Measurements from ENCODE around the gene PARVG. TPM values are rescaled to one million over a fixed set of nuclear protein-coding genes. Genes with fewer than 3 reads are reported as not detected.
"Not testable (repeated sequence)": the region's sequence is repeated elsewhere in the genome, so short reads cannot be mapped to it uniquely, and the experiment has no call there.

PARVG gene
- total RNA-seq, 2 donors from 2014 or later = 3.6 to 8.4 TPM

DNA sequence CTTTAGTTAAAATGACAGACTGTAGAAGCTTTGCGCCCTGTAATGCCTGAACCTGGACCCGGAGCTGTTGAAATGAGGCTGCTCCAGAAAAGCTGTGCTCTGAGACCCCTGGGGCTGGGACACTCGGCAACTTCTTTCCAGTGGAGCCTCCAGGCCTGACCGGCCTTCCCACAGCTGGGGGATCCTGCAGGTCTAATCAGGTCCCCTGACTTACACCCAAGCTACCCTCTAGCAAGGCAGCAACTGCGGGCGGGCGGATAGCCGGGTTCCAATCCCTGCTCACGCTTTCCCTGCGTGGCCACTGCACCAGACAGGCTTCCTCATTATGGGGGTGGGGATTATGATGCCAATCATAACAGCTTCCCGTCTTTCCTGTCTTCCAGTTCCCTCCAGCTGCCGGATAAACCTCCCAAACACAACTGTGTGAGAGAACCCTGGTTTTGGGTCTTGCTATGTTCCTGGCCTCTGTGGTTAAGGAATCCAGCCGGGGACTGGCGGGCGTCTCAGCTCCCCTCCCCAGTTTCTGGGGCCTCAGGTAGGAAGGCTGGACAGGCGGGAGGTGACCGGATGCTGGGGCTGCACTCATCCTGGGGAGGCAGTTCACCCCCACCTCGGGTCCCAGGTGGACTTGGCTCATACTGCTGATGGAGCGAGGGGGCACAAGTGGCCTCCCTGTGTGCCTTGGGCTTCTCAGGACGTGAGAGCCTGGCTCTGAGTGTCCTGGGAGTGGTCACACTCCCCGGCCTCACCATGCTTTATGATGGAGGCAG is 38.6 kb downstream of the PARVG start:
- DNase-seq (no peak), ATAC-seq (no peak)

DNA sequence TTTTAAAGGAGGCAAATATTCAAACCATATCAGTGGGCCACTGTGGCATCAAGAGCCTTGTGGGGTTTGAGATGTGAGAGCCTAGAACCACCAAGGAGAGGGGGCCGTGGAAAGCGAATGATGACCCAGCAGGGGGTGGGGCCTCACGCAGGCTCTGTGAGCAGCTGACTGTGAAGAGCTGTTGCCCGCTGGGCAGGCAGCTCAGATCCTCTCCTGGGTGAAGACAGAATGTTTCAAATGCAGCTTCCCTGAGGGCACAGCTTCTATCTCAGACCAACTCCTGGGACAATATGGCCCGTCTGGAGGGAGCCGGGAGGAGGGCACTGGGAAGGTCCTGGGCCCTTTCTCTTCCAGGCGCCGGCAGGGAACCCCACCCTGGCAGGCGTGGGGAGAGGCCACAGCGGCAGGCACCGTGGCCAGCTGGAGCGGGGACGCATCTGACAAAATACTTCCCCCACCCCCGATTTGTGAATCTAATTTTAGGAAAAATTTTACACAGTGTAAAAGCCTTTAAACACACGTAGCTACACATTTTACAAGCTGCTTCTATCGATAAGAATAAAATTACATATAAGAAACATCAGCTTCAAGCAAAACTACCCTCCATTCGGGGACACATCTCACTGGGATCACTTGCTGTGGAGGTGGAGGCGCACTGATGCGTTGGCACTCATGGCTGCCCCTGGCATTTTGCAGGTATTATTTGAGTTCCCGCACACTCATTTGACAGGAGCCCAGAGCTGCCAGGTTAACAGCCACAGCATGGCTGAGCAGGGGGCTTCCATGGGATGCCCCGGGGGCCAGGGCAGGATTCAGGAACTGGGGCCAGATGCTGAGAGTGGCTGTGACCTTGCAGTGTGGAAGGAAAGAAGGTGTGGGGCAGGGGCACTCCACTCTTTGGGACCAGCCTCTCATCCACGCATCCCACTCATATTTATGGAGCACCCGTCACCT is 40.3 kb downstream of the PARVG start:
- intact Hi-C loops (cut with DNase I, micrococcal nuclease) = no loop called here
- ATAC-seq (no peak), DNase-seq (no peak)

More for the DNA sequence above, 38.6 kb downstream of the PARVG start:
- intact Hi-C loops (cut with DNase I, micrococcal nuclease) = no loop called here

DNA sequence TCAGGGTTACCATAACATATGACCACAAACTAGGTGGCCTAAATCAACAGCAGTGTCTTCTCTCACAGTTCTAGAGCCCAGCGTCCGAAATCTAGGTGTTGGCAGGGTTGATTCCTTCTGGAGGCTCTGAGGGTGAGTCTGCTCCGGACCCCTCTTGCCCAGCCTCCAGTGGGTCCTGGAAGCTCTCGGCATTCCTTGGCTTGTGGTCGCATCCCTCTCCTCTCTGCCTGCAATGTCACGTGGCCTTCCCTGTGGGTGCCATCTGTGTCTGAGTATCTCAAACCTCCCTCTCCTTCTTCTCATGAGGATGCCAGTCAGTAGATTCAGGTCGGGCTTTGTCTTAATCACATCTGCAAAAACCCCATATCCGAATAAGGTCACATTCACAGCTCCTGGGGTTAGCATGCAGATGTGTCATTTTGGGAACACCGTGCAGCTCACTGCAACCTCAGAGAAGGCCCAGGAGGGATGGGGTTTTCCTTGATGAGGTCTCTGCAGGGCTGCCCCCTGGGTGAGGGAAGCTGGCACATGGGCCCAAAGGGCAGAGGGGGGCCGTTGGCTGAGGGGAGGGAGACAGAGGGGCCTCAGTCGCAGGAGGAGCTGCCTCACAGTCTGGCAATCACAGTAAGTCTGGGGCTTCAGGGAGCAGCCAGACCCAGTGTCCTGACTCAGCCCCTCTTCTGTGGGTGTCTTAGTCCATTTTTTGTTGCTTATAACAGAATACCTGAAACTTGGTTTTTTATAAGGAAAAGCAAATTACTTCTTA is 41.2 kb downstream of the PARVG start:
- intact Hi-C loops (cut with DNase I, micrococcal nuclease) = no loop called here
- DNase-seq (no peak), ATAC-seq (no peak)

DNA sequence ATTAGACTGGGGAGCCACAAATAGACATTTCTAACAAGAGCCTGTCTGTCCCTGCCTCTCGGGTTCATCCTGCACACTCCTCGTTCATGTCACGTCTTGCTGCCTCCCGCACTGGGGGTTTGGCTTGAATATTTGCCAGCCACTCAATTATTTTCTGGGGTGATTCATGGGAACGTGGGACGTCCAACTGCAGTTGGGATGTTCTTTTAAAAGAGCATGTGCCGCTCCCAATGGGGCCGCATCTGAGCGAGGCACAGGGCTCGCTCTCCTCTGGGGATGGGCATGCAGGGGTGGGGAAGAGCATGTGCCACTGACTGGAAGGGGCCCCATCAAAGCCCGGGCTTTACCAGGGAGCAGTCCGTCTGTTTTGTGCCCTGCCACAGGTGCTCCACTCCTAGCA is 43.4 kb downstream of the PARVG start:
- ATAC-seq = no peak
- no peak for DNase-seq

DNA sequence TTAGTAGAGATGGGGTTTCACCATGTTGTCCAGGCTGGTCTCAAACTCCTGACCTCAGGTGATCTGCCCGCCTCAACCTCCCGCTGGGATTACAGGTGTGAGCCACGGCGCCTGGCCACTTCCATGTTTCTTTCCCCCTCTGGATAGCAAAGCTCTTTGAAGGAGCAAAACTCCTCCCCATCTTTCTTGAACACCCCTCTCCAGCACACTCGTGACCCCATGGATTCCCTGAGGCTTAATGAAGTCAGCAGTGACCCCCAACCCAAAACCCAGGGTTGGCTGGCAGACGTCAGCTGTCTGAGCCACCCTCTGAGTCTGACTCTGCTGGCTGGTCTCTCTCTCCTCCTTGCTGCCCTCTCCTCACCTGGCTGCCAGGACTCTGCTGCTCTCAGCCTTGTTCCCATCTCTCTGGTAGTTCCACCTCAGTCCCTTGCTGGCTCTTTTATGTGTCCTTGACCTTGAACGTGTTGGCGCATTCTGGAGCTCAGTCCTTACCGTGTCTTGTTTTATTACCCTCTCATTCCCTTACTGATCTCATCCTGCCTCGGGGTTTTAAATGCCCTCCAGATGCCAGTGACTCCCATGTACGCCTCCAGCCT is 44.5 kb downstream of the PARVG start:
- ATAC-seq (no peak), DNase-seq (no peak)
- intact Hi-C loops (cut with DNase I, micrococcal nuclease) = no loop called here

More for the DNA sequence above, 43.4 kb downstream of the PARVG start:
- intact Hi-C loops (cut with DNase I, micrococcal nuclease) = no loop called here

DNA sequence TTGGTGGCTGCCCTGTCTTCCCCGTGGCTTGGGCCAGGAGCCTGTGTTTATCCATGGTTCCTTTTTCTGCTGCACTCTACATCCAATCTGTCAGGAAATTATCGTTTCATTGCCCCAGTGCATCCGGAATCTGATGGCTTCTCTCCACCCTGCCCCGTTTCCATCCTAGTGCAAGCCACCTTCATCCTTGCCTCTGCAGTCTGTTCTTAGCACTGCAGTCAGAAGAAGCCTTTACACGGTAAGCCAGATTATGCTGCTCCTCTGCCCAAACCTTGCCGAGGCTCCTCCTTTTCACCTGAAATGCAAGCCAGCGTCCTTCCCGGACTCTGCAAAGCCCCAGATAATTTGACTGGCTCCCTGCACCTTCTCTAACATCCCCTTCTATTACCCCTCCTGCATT is 45.1 kb downstream of the PARVG start:
- DNase-seq (no peak), ATAC-seq (no peak)
- intact Hi-C loops (cut with DNase I, micrococcal nuclease) = no loop called here

DNA sequence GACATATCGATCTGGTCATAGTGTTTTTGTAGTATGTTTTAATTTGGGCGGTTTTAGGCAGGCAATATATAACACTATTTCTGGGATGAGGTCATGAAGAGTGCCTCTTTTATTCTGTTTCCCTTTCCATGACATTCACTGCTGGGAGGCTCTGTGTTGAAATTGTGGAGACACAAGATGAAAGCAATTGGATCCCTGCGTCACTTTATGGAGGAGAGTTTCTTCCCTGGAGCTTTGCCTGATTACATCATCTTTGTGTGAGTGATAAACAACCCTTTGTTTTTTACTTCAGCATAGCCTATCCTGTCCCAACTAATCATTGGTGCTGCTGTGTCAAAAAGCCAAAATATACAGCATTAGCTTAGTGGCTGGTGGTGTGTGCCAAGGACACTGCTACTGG is 48.6 kb downstream of the PARVG start:
- DNase-seq (no peak), ATAC-seq (no peak)
- intact Hi-C loops (cut with DNase I, micrococcal nuclease) = no loop called here

DNA sequence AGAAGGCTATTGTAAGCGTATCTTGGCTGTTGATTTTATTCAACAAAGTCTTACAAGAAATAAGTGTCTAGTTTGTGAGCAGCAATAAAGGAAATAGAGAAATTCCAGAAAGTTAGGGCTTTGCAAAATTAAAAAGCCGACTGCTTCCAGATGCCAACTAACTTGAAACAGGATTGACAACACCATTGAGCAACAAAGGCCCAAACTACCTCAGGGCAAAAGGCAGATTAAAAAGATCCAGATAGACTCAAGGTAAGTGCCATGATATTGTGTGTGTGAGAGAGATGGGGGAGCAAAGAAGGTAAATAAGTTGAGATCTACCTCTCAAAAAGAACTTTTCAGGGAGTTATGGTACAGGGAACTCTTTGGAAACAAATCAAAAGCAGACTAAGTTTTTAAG is 49.1 kb downstream of the PARVG start:
- no peak for ATAC-seq
- no peak for DNase-seq
- intact Hi-C loops (cut with DNase I, micrococcal nuclease) = no loop called here

DNA sequence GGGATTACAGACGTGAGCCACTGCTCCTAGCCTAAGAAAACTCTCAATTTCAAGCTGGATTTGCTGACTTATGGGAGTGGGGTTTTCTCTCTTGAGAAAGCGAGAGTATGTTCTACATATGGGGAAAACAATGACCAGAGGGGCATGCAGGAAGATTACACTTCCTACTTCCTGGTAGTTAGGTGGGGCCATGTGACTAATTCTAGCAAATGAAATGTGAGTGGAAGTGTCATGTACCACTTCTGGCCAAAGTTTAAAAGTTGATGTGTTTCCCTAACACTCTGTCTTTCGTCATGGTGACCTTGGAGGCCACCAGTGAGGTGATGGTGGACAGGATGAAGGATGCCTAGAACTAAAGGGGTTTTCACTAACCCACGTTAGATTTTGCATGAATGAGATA is 50.5 kb downstream of the PARVG start:
- no peak for ATAC-seq

DNA sequence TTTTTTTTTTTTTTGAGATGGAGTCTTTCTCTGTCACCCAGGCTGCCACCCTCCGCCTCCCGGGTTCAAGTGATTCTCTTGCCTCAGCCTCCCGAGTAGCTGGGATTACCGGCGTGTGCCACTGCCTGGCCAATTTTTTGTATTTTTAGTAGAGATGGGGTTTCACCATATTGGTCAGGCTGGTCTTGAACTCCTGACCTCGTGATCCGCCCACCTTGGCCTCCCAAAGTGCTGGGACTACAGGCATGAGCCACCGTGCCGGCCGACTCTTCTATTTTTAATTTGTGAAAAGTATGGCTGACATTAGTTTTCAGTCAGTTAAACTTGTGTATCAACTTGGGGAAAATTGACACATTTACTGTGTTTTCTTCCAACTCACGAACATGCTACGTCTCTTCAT is 53.6 kb downstream of the PARVG start:
- DNase-seq; ATAC-seq; intact Hi-C loops (cut with DNase I, micrococcal nuclease): not testable (repeated sequence)

More for the DNA sequence above, 50.5 kb downstream of the PARVG start:
- intact Hi-C loops (cut with DNase I, micrococcal nuclease) = no loop called here
- no peak for DNase-seq

DNA sequence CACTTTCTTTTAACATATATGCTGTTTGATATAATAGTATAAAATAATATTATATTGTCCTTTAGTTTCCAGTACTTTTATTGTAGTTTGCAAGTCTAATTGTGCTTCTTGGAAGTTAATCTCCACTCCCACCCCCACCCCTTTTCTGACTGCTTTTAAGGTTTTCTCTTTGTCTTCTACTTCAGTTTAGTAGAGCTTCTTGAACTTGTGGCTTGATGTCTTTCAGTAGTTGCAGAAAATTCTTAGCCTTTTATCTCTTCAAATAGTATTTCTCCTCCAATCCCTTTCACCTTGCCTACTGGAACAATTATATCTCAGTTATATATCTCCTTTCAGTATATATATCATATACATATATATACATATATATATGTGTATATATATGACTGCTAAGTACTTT is 56.6 kb downstream of the PARVG start:
- intact Hi-C loops (cut with DNase I, micrococcal nuclease) = no loop called here
- no peak for ATAC-seq
- no peak for DNase-seq

DNA sequence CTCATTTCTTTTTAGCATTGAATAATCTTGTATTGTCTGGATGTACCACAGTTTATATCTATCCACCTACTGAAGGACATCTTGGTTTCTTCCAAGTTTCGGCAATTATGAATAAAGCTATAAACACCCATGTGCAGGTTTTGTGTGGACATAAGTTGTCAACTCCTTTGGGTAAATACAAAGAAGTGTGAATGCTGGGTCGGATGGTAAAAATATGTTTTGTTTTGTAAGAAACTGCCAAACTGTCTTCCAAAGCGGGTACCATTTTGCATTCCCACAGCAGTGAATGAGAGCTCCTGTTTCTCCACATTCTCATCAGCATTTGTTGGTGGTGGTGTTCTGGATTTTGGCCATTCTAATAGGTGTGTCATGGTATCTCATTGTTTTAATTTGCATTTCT is 60.4 kb downstream of the PARVG start:
- intact Hi-C loops (cut with DNase I, micrococcal nuclease); DNase-seq: not testable (repeated sequence)

DNA sequence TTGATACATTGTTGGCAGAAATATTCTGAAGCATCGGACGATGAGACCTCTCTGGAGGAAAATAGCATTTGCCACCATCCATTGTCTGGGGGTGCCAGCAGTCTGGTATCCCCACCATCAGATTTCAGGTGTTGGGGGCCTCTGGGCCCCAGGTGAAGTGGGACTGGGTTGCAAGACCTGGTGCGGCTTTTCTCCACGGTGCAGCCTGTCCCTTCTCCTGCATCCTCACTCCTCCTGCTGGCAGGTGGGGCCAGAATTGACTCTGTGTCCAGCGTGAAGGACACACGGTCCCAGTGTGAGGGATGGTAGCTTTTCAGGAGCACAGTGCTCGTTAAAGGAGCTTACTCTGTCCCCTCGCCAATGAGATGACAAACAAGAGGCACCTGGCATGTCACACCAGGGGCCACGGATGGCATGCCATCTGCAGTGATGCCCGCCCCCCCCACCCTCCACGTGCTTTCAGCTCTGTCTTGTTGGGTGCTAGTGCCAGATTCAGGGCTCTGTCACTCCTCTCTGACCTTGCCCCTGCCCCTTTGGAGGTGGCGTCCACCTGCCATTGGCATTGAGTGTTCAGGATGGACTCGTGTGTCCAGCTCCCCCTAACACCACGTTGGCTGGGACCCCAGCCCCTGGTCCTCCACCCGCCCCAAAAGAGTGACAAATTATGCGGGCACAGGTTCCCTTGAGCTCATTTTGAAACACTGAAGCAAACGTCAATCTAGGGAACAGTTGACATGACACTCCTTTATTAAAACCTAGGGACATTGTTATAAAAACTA is 62.4 kb downstream of the PARVG start:
- DNase-seq (no peak), ATAC-seq (no peak)
- intact Hi-C loops (cut with DNase I, micrococcal nuclease) = no loop called here

More for the DNA sequence above, 60.4 kb downstream of the PARVG start:
- not testable (repeated sequence) for ATAC-seq

DNA sequence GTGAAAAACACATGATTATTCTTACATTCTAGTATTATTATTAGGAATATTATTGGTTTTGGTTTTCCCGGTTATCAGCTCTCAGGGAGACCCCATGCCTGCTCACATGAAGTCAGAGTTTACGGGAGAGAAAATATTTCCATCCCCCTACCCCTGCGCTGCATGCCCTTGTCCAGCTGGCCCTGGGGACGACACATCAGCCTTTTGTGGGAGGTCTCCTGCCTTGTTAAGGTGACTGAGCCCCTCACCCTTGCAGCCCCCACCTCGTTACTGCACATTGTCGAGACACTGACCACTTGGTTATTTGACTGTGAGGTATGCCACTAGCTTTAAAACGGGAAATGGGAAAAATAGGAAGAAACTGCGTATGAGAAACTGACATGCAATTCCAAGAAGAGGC is 63.0 kb downstream of the PARVG start:
- ATAC-seq (no peak), DNase-seq (no peak)
- intact Hi-C loops (cut with DNase I, micrococcal nuclease) = no loop called here

DNA sequence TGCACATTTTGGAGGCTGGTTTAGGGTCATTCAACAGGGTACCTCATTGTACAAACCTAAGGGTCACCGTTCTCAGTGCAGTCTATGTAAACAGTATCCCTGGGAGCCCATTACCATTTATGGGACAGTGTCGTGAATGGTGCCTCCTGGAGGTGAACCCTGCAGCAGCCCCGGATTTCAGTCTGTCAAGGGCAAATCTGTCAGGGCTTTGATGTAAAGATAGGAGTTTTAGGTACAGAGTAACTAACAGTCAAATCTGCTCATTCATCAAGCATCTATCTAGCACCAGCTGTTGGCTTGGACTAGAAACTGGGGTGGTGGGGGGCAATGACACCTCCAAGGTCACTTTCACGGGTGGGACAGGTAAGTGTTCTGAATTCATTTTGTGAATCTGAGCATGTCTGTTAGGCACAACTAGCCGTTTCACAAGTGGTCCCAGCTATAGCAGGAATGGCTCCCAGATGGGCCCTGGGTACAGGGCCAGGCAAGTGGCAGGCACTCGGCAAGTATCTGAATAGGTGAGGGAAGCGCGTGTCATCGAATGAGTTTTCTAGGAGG is 63.6 kb downstream of the PARVG start:
- intact Hi-C loops (cut with DNase I, micrococcal nuclease) = no loop called here
- DNase-seq (no peak), ATAC-seq (no peak)

DNA sequence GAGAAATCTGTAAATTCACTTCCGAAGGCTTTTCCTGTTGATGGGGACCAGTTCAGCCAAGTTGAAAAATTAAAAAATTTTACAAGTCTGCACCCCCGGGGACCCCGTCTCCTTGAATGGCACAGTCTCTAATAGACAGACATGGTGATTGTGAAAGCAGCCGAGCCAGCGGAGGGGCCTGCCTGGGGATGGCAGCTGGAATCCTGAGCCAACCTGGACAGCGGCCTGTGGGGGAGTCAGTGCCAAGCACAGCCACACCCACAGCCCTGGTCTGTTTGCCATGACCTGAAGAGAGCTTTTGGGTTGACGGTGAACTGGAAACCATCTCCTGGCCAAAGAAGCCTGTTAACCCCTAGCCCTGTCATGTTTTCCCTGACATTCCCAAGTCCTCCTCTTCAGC is 64.7 kb downstream of the PARVG start:
- no peak for ATAC-seq
- intact Hi-C loops (cut with DNase I, micrococcal nuclease) = no loop called here
- no peak for DNase-seq

DNA sequence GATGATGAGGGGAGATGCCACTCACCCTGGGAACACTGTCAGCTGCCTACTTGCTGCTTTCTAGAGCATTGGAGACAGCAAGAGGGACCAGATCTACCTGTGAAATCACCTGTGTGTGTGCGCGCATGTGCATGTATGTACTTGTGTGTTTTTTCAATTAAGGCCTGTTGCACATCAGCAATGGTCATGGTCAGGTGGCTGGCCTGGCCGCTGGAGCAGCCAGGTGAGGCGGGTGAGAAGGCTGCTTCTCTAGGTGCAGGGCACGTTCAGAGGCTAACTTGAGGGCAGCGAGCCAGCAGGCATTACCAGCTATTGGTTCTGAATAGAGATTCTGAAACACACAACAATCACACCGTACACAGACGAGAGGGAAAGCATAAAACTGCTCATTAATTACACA is 65.1 kb downstream of the PARVG start:
- DNase-seq = no peak
- ATAC-seq = no peak
- intact Hi-C loops (cut with DNase I, micrococcal nuclease) = no loop called here
